ENCODE data around the gene C6orf89. TPM values are rescaled to one million over a fixed set of nuclear protein-coding genes. Genes with fewer than 3 reads are reported as not detected.
A peak's percentile ranks its signal among the peaks of the same experiment; 100 is the strongest.

Gene C6orf89
- total RNA-seq, 1 experiment from 2014 or later = 11.8 TPM

- H3K56ac ChIP-seq (ENCODE audit: insufficient read length, low read depth, low read length) = no peak overlapping the region
- no peak overlapping the region for H4K8ac ChIP-seq (replicated peaks; ENCODE audit: insufficient read length, low read depth, low read length)
- H3K27me3 ChIP-seq (ENCODE audit: insufficient read depth, low read length) = no peaks in the 10 kb centered on the region
- H3K14ac ChIP-seq (ENCODE audit: insufficient read depth, low read length) = 0 out of 2 replicates have a peak overlapping the region, but pooled peaks have one; percentile 22
- H2BK120ac ChIP-seq (ENCODE audit: low read depth, low read length, poor library complexity, severe bottlenecking) = no peak overlapping the region
- Mint-ChIP-seq H3K9me3 (no peaks in the 10 kb centered on the region), H3K4me3 (no peak overlapping the region), H3K36me3 (ENCODE audit: insufficient read depth in 1 of 3, low read depth in 3 of 3) (peaks cover 29 to 85% (median 73%) of the 10 kb centered on the region in 3 experiments), H3K4me1 (peaks cover 30 to 36% of the 10 kb centered on the region in 2 experiments), H3K27ac (no peak overlapping the region), H3K27me3 (ENCODE audit: low read depth) (no peaks in the 10 kb centered on the region)
- H3K23ac ChIP-seq (ENCODE audit: insufficient read length, low read depth, low read length) = no peak overlapping the region
- H4K5ac ChIP-seq (ENCODE audit: insufficient read length, low read depth, low read length) = no peak overlapping the region
- H3K4ac ChIP-seq (ENCODE audit: low read depth, low read length) = no peak overlapping the region
- H2AK5ac ChIP-seq (ENCODE audit: insufficient read length, low read length) = no peak overlapping the region
- no peak overlapping the region for H3K18ac ChIP-seq (ENCODE audit: insufficient read length, low read depth, low read length)
- no peak overlapping the region for H3K27ac ChIP-seq (ENCODE audit: insufficient read length, low read depth, low read length)
- H3T11ph ChIP-seq (ENCODE audit: low read length) = no peak overlapping the region
- no peaks in the 10 kb centered on the region for H3K23me2 ChIP-seq (ENCODE audit: insufficient read length, low read depth, low read length, poor library complexity, severe bottlenecking)
- H2BK5ac ChIP-seq (ENCODE audit: insufficient read length, low read length) = no peak overlapping the region
- no CpG with 5 or more reads among the region's 4 CpGs for WGBS (ENCODE audit: extremely low coverage, insufficient read length, low lambda C conversion rate)
- DNase-seq = no peak
- H4K91ac ChIP-seq (ENCODE audit: insufficient read length, low read depth, low read length) = no peak overlapping the region
- TF ChIP-seq, protein P1, sequence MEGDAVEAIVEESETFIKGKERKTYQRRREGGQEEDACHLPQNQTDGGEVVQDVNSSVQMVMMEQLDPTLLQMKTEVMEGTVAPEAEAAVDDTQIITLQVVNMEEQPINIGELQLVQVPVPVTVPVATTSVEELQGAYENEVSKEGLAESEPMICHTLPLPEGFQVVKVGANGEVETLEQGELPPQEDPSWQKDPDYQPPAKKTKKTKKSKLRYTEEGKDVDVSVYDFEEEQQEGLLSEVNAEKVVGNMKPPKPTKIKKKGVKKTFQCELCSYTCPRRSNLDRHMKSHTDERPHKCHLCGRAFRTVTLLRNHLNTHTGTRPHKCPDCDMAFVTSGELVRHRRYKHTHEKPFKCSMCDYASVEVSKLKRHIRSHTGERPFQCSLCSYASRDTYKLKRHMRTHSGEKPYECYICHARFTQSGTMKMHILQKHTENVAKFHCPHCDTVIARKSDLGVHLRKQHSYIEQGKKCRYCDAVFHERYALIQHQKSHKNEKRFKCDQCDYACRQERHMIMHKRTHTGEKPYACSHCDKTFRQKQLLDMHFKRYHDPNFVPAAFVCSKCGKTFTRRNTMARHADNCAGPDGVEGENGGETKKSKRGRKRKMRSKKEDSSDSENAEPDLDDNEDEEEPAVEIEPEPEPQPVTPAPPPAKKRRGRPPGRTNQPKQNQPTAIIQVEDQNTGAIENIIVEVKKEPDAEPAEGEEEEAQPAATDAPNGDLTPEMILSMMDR (conservative IDR thresholded peaks at IDR 0.05) = no peak
- no peak overlapping the region for H2BK20ac ChIP-seq (ENCODE audit: low read depth, low read length, poor library complexity, severe bottlenecking)
- H3K79me1 ChIP-seq (ENCODE audit: insufficient read depth, low read depth, low read length, poor library complexity, severe bottlenecking) = peaks cover 7% of the 10 kb centered on the region
- no peak overlapping the region for H3K9ac ChIP-seq (ENCODE audit: extremely low read depth, insufficient read length, low read length)
- no peak overlapping the region for H2BK15ac ChIP-seq (ENCODE audit: low read depth, low read length)
- no peak overlapping the region for H3K4me2 ChIP-seq (ENCODE audit: insufficient read depth, insufficient read length, low read length)
- no peak overlapping the region for H2AFZ ChIP-seq (ENCODE audit: low read length)
- no peak overlapping the region for H2BK12ac ChIP-seq (ENCODE audit: insufficient read length, low read depth, low read length)
- no peaks in the 10 kb centered on the region for H3K9me3 ChIP-seq (ENCODE audit: control insufficient read depth, low read depth, low read length)
- no peaks in the 10 kb centered on the region for H3K4me1 ChIP-seq (ENCODE audit: insufficient read depth, low read length)
- peaks cover 12% of the 10 kb centered on the region for H3K79me2 ChIP-seq (ENCODE audit: insufficient read depth, low read length)
- no peaks in the 10 kb centered on the region for H4K20me1 ChIP-seq (ENCODE audit: control insufficient read depth, insufficient read depth, insufficient read length)
Observed at GRCh38 chr6:36867471-36868224, 18.1 kb upstream of the C6orf89 start.

Measured in H9 (cell line).